Cardiac fibroblast (primary cell): ENCODE data around the gene UBE2H.

Source experiments
- DNase-seq, 2 donors: peaks; one replicate each; pipeline versions ENCODE4 v3.0.0 to v3.0.0-alpha.2; 2010; ENCODE audit warnings: low read depth in 2 of 2
- H3K4me3 ChIP-seq, 2 donors: replicated peaks in 1 of 2; 1 replicate in 1 of 2; 2 replicates in 1 of 2; pipeline ENCODE4 v1.5.1; 2011; ENCODE audit warnings: low read depth in 2 of 2, low read length in 2 of 2, mild to moderate bottlenecking in 2 of 2, moderate library complexity in 1 of 2
- CTCF ChIP-seq: IDR thresholded peaks from one replicate; pipeline ENCODE4 v1.5.1; 2011; ENCODE audit warnings: low read depth, mild to moderate bottlenecking, low read length, inconsistent platforms

The UBE2H gene

GRCh38 chr7:129889133-129889844 is 63.5 kb downstream of the UBE2H start:
- DNase-seq = no peak
- H3K4me3 ChIP-seq = no peak overlapping the region
- no peak for TF ChIP-seq CTCF

GRCh38 chr7:129887865-129888264 is 64.9 kb downstream of the UBE2H start:
- DNase-seq = no peak
- H3K4me3 ChIP-seq = no peak overlapping the region
- no peak for TF ChIP-seq CTCF

GRCh38 chr7:129886818-129887186 is 66.0 kb downstream of the UBE2H start:
- no peak for TF ChIP-seq CTCF
- DNase-seq = no peak
- H3K4me3 ChIP-seq = no peak overlapping the region

- no peak overlapping the region for H3K4me3 ChIP-seq
- TF ChIP-seq CTCF = no peak
- DNase-seq = no peak
Observed at GRCh38 chr7:129886167-129886817, 66.5 kb downstream of the UBE2H start.

GRCh38 chr7:129884495-129884894 is 68.3 kb downstream of the UBE2H start:
- TF ChIP-seq CTCF = no peak
- DNase-seq = no peak

GRCh38 chr7:129883151-129883550 is 69.6 kb downstream of the UBE2H start:
- TF ChIP-seq CTCF = no peak
- no peak for DNase-seq
- H3K4me3 ChIP-seq = no peak overlapping the region

More at GRCh38 chr7:129884495-129884894, 68.3 kb downstream of the UBE2H start:
- no peak overlapping the region for H3K4me3 ChIP-seq
